ENCODE results near the gene PATL1.
"Not testable (repeated sequence)": the region's sequence is repeated elsewhere in the genome, so short reads cannot be mapped to it uniquely, and the experiment has no call there.

Gene PATL1

DNA sequence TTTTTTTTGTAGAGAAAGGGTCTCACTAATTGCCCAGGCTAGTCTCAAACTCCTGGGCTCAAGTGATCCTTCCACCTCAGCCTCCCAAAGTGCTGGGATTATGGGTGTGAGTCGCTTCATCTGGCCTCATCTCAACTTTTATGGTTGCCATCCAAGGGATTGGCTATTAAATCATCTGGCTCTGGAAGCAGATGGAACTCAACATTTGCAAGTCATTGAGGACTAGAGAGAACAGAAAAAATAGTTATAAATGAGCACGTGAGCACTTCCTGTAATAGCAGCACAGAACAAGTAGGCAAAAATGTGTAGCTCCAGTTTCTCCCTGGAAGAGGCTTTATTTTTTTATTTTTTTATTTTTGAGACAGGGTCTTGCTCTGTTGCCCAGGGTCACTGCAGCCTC, 22.3 kb upstream of the PATL1 start:
- Mint-ChIP-seq H3K4me3 (no peak overlapping the region), H3K27ac (no peak overlapping the region), H3K9me3 (peaks cover 20% of the 10 kb centered on the region), H3K36me3 (ENCODE audit: low read depth) (no peaks in the 10 kb centered on the region), H3K27me3 (ENCODE audit: low read depth, poor library complexity) (peaks cover 29% of the 10 kb centered on the region), H3K4me1 (no peaks in the 10 kb centered on the region)
- TF ChIP-seq, protein P1, sequence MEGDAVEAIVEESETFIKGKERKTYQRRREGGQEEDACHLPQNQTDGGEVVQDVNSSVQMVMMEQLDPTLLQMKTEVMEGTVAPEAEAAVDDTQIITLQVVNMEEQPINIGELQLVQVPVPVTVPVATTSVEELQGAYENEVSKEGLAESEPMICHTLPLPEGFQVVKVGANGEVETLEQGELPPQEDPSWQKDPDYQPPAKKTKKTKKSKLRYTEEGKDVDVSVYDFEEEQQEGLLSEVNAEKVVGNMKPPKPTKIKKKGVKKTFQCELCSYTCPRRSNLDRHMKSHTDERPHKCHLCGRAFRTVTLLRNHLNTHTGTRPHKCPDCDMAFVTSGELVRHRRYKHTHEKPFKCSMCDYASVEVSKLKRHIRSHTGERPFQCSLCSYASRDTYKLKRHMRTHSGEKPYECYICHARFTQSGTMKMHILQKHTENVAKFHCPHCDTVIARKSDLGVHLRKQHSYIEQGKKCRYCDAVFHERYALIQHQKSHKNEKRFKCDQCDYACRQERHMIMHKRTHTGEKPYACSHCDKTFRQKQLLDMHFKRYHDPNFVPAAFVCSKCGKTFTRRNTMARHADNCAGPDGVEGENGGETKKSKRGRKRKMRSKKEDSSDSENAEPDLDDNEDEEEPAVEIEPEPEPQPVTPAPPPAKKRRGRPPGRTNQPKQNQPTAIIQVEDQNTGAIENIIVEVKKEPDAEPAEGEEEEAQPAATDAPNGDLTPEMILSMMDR (IDR thresholded peaks at IDR 0.05): no peak
- DNase-seq: no peak

DNA sequence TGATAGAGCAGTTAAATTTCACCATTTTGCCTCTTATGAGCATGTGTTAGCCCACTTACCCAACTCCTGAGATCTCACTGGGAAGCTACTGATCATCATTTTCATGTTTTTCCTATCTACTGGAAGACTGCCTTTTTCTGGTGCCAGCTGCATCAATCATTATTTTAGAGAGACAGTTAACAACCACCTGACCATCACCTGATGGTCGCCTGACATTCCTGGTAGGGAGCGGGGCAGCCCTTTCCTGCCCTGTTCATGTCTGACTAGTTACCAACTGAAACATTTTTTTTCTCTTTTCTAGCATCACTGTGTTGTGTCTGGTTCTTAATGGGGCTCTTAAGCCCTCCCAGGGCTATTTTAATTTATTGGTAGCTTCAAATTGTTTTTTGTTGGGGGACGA, 20.2 kb upstream of the PATL1 start:
- TF ChIP-seq, protein P1 (IDR thresholded peaks at IDR 0.05): no peak
- H3K9me3 Mint-ChIP-seq: peaks cover 37% of the 10 kb centered on the region
- H3K27ac Mint-ChIP-seq: no peak overlapping the region
- no peak overlapping the region for H3K4me3 Mint-ChIP-seq
- no peaks in the 10 kb centered on the region for H3K4me1 Mint-ChIP-seq
- H3K36me3 Mint-ChIP-seq (ENCODE audit: low read depth): peaks cover 4% of the 10 kb centered on the region
- no peak for DNase-seq
- peaks cover 40% of the 10 kb centered on the region for H3K27me3 Mint-ChIP-seq (ENCODE audit: low read depth, poor library complexity)

DNA sequence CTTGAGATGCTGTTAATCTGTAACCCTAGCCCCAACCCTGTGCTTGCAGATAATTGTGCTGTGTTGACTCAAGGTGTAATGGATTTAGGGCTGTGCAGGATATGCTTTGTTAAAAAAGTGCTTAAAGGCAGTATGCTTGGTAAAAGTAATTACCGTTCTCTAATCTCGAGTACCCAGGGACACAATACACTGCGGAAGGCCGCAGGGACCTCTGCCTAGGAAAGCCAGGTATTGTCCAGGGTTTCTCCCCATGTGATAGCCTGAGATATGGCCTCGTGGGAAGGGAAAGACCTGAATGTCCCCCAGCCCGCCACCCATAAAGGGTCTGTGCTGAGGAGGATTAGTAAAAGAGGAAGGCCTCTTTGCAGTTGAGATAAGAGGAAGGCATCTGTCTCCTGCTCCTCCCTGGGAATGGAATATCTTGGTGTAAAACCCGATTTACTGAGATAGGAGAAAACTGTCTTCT, 12.5 kb upstream of the PATL1 start:
- H3K27ac Mint-ChIP-seq, H3K4me3 Mint-ChIP-seq, DNase-seq: not testable (repeated sequence)

DNA sequence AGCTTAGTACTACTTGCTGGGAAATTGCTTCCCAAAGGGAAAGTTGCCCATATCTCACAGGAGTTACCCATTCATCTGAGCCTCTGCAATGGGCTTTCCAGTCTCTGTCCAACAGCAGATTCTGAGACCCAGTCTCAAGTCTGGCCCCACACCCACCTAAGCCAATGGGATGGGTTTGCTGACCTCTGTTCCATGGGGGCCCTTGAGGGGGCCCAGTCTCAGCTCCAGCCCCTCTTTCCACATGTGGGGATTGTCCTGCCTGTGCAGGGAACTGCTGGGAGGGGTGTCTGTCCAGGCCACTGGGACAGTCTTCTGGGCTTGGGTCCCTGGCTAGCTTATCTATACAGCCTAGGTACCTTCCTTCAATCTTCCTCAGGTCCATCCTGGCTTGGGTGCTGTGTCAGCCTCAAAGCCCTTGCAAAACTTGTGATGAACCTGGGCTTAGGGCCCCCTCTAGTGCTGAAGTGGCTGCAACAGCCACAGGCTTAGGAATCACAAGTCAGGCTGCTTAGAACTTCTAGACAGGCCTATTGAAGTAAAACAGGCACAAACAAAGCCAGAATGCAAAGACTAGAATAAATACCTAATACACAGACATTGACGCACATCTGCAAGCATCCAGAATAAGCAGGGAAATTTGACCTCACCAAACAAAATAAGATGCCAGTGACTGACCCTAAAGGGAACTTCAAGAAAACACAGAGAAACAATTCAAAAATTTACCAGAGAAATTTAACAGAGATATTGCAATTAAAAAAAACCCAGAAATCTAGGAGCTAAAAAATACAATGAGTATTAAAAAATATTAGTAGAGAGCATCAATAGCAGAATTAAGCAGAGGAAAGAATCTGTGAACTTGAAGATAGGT, 11.7 kb upstream of the PATL1 start:
- Mint-ChIP-seq H3K9me3 (peaks cover 15% of the 10 kb centered on the region), H3K36me3 (ENCODE audit: low read depth) (peaks cover 4% of the 10 kb centered on the region), H3K4me3 (no peak overlapping the region), H3K27me3 (ENCODE audit: low read depth, poor library complexity) (peaks cover 16% of the 10 kb centered on the region), H3K27ac (no peak overlapping the region), H3K4me1 (peaks cover 18% of the 10 kb centered on the region)
- peak; percentile 62 for DNase-seq
- TF ChIP-seq, protein P1 (IDR thresholded peaks at IDR 0.05): peak; percentile 74

More for the DNA sequence above, 12.5 kb upstream of the PATL1 start:
- Mint-ChIP-seq H3K9me3 (peaks cover 17% of the 10 kb centered on the region), H3K4me1 (peaks cover 18% of the 10 kb centered on the region), H3K27me3 (ENCODE audit: low read depth, poor library complexity) (peaks cover 16% of the 10 kb centered on the region)
- not testable (repeated sequence) for H3K36me3 Mint-ChIP-seq (ENCODE audit: low read depth)

DNA sequence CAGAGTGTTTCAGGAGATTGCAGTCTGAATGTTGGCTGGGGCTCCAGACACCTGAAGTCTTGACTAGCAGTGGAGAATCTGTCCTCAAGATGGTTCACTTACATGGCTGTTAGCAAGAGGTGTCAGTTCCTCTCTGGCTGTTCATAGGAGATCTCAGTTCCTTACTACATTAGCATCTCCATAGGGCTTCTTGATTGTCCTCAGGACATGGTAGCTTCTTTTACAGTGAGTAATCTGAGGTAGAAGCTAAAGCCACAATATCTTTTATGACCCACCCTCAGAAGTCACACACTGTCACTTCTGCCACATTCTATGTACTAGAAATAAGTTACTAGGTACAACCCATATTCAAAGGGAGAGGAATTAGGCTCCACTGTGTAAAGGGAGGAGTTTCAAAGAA, 10.5 kb upstream of the PATL1 start:
- no peak for DNase-seq
- no peak overlapping the region for H3K4me3 Mint-ChIP-seq
- H3K9me3 Mint-ChIP-seq: peaks cover 3% of the 10 kb centered on the region
- H3K27ac Mint-ChIP-seq: no peak overlapping the region
- TF ChIP-seq, protein P1 (IDR thresholded peaks at IDR 0.05): no peak
- H3K27me3 Mint-ChIP-seq (ENCODE audit: low read depth, poor library complexity): peaks cover 14% of the 10 kb centered on the region
- peaks cover 18% of the 10 kb centered on the region for H3K4me1 Mint-ChIP-seq
- H3K36me3 Mint-ChIP-seq (ENCODE audit: low read depth): peaks cover 4% of the 10 kb centered on the region

DNA sequence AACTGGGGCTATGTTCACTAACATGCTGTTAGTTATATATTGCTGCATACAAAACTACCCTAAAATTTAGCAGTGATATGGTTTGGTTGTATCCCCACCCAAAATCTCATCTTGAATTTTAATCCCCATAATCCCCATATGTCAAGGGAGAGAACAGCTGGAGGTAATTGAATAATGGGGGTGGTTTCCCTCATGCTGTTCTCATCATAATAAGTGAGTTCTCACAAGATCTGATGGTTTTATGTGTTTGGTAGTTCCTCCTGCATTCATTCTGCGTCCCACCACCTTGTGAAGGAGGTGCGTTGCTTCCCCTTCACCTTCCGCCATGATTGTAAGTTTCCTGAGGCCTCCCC, 10.0 kb upstream of the PATL1 start:
- Mint-ChIP-seq H3K4me3 (no peak overlapping the region), H3K4me1 (peaks cover 18% of the 10 kb centered on the region), H3K27me3 (ENCODE audit: low read depth, poor library complexity) (peaks cover 9% of the 10 kb centered on the region), H3K36me3 (ENCODE audit: low read depth) (no peaks in the 10 kb centered on the region), H3K27ac (no peak overlapping the region), H3K9me3 (no peaks in the 10 kb centered on the region)
- DNase-seq: no peak
- TF ChIP-seq, protein P1 (IDR thresholded peaks at IDR 0.05): no peak
